HEK293 (cell line): Measurements from ENCODE around the gene BRD3.

Experiments
- CTCF ChIA-PET: fragments of 350-600 bp; formaldehyde crosslinking; extraction: SDS; loops from one replicate; lab custom pipeline; 2021; ENCODE audit warnings: antibody characterized with exemption; lab: Yijun Ruan, JAX
- POLR2A ChIA-PET: fragments of 300-600 bp; formaldehyde crosslinking; extraction: SDS; loops from one replicate; lab custom pipeline; 2020; ENCODE audit warnings: antibody characterized with exemption, inconsistent platforms; lab: Yijun Ruan, JAX
- H3K27ac ChIP-seq: fragments of 200-500 bp; sonication (Bioruptor generic); 2 replicates; pipeline ENCODE4 v1.5.1; 2014; ENCODE audit warnings: low read depth, low read length, control low read depth, inconsistent platforms; ENCODE audit errors: extremely low read depth
- H3K36me3 ChIP-seq, 2 experiments: fragments of 200-500 bp in 1 of 2; sonication (Bioruptor generic) in 1 of 2; 1 replicate in 1 of 2; 2 replicates in 1 of 2; pipeline ENCODE4 v1.5.1; 2014 to 2017; ENCODE audit warnings: inconsistent platforms in 2 of 2, low read length in 2 of 2; ENCODE audit not compliant: control insufficient read depth in 2 of 2, insufficient read depth in 1 of 2
- H3K4me1 ChIP-seq: fragments of 200-500 bp; sonication (Bioruptor generic); 2 replicates; pipeline ENCODE4 v1.5.1; 2014; ENCODE audit warnings: mild to moderate bottlenecking, low read length, inconsistent platforms; ENCODE audit not compliant: control insufficient read depth, insufficient read depth
- H3K4me3 ChIP-seq: 2 replicates; pipeline ENCODE4 v1.5.1; 2011; ENCODE audit warnings: low read depth, mild to moderate bottlenecking, control low read depth, low read length, moderate library complexity
- H3K9me3 ChIP-seq: fragments of 200-500 bp; sonication (Bioruptor generic); 2 replicates; pipeline ENCODE4 v1.5.1; 2014; ENCODE audit warnings: low read depth, low read length, inconsistent platforms; ENCODE audit not compliant: control insufficient read depth, insufficient read depth
- AEBP2 ChIP-seq: fragments of 450-650 bp; formaldehyde crosslinking; IDR thresholded peaks from 2 replicates; pipeline ENCODE4 v1.5.1; 2016; ENCODE audit warnings: missing biosample characterization, missing genetic modification characterization, borderline replicate concordance
- KLF17 ChIP-seq: fragments of 450-650 bp; formaldehyde crosslinking; IDR thresholded peaks from 2 replicates; pipeline ENCODE4 v1.5.1; 2016; ENCODE audit warnings: missing biosample characterization, missing genetic modification characterization
- MZF1 ChIP-seq: fragments of 450-650 bp; formaldehyde crosslinking; IDR thresholded peaks from 2 replicates; pipeline ENCODE4 v1.5.1; 2017; ENCODE audit warnings: missing biosample characterization, missing genetic modification characterization, borderline replicate concordance
- REST ChIP-seq: fragments of 450-650 bp; formaldehyde crosslinking; IDR thresholded peaks from 2 replicates; pipeline ENCODE4 v1.5.1; 2016; ENCODE audit warnings: missing biosample characterization, missing genetic modification characterization
- SCRT1 ChIP-seq: fragments of 450-650 bp; formaldehyde crosslinking; IDR thresholded peaks from 2 replicates; pipeline ENCODE4 v1.5.1; 2016; ENCODE audit warnings: missing biosample characterization, missing genetic modification characterization, borderline replicate concordance
- SP2 ChIP-seq: fragments of 450-650 bp; formaldehyde crosslinking; IDR thresholded peaks from 2 replicates; pipeline ENCODE4 v1.5.1; 2016; ENCODE audit warnings: missing biosample characterization, missing genetic modification characterization
- ZFHX2 ChIP-seq: fragments of 450-650 bp; formaldehyde crosslinking; conservative IDR thresholded peaks from 2 replicates; pipeline ENCODE4 v1.5.1; 2016; ENCODE audit warnings: missing biosample characterization, missing genetic modification characterization
- ZNF10 ChIP-seq: fragments of 450-650 bp; formaldehyde crosslinking; IDR thresholded peaks from 2 replicates; pipeline ENCODE4 v1.5.1; 2017; ENCODE audit warnings: missing biosample characterization, missing genetic modification characterization
- ZNF16 ChIP-seq: fragments of 450-650 bp; formaldehyde crosslinking; IDR thresholded peaks from 2 replicates; pipeline ENCODE4 v1.5.1; 2016; ENCODE audit warnings: low read depth, missing biosample characterization, missing genetic modification characterization
- ZNF202 ChIP-seq: fragments of 450-650 bp; formaldehyde crosslinking; IDR thresholded peaks from 2 replicates; pipeline ENCODE4 v1.5.1; 2016; ENCODE audit warnings: missing biosample characterization, missing genetic modification characterization, borderline replicate concordance
- ZNF433 ChIP-seq: fragments of 450-650 bp; formaldehyde crosslinking; IDR thresholded peaks from 2 replicates; pipeline ENCODE4 v1.5.1; 2016; ENCODE audit warnings: missing biosample characterization, missing genetic modification characterization, low read depth
- ZNF544 ChIP-seq: fragments of 450-650 bp; formaldehyde crosslinking; IDR thresholded peaks from 2 replicates; pipeline ENCODE4 v1.5.0; 2017; ENCODE audit warnings: missing biosample characterization, missing genetic modification characterization
- ZNF548 ChIP-seq: fragments of 450-650 bp; formaldehyde crosslinking; IDR thresholded peaks from 2 replicates; pipeline ENCODE4 v1.5.1; 2016; ENCODE audit warnings: missing biosample characterization, missing genetic modification characterization
- ZNF600 ChIP-seq: fragments of 450-650 bp; formaldehyde crosslinking; IDR thresholded peaks from 2 replicates; pipeline ENCODE4 v1.5.1; 2016; ENCODE audit warnings: missing biosample characterization, missing genetic modification characterization
- ZNF621 ChIP-seq: fragments of 450-650 bp; formaldehyde crosslinking; IDR thresholded peaks from 2 replicates; pipeline ENCODE4 v1.5.1; 2017; ENCODE audit warnings: missing biosample characterization, missing genetic modification characterization
- ZNF768 ChIP-seq: fragments of 450-650 bp; formaldehyde crosslinking; IDR thresholded peaks from 2 replicates; pipeline ENCODE4 v1.5.1; 2018; ENCODE audit warnings: missing biosample characterization, mild to moderate bottlenecking, missing genetic modification characterization
- ZNF776 ChIP-seq: fragments of 450-650 bp; formaldehyde crosslinking; IDR thresholded peaks from 2 replicates; pipeline ENCODE4 v1.5.0; 2017; ENCODE audit warnings: missing biosample characterization, missing genetic modification characterization, borderline replicate concordance
- ZNF777 ChIP-seq: fragments of 450-650 bp; formaldehyde crosslinking; IDR thresholded peaks from 2 replicates; pipeline ENCODE4 v1.5.1; 2017; ENCODE audit warnings: missing biosample characterization, missing genetic modification characterization, borderline replicate concordance
- TF ChIP-seq, protein P1 (sequence below): fragments of 450-650 bp; formaldehyde crosslinking; IDR thresholded peaks from 2 replicates; pipeline ENCODE4 v1.5.1; 2016; ENCODE audit warnings: missing biosample characterization, missing genetic modification characterization

Gene BRD3

GRCh38 chr9:134048582-134048968 is 19.3 kb downstream of the BRD3 start:
- Histone ChIP-seq H3K9me3 (no peaks in the 10 kb centered on the region), H3K4me3 (no peak overlapping the region)
- TF ChIP-seq MZF1 (no peak), ZNF600 (tag by site-specific recombination) (no peak), AEBP2 (tag by site-specific recombination) (no peak), ZNF621 (tag by site-specific recombination) (no peak), ZNF433 (tag by site-specific recombination) (no peak), SCRT1 (tag by site-specific recombination) (no peak), ZFHX2 (tag by site-specific recombination) (no peak), SP2 (tag by site-specific recombination) (no peak), ZNF544 (tag by site-specific recombination) (no peak), REST (tag by site-specific recombination) (no peak), ZNF16 (tag by site-specific recombination) (no peak), KLF17 (tag by site-specific recombination) (no peak), ZNF776 (no peak), ZNF768 (no peak), ZNF777 (no peak), ZNF10 (no peak), ZNF202 (tag by site-specific recombination) (no peak), ZNF548 (tag by site-specific recombination) (no peak)
- TF ChIP-seq, protein P1, sequence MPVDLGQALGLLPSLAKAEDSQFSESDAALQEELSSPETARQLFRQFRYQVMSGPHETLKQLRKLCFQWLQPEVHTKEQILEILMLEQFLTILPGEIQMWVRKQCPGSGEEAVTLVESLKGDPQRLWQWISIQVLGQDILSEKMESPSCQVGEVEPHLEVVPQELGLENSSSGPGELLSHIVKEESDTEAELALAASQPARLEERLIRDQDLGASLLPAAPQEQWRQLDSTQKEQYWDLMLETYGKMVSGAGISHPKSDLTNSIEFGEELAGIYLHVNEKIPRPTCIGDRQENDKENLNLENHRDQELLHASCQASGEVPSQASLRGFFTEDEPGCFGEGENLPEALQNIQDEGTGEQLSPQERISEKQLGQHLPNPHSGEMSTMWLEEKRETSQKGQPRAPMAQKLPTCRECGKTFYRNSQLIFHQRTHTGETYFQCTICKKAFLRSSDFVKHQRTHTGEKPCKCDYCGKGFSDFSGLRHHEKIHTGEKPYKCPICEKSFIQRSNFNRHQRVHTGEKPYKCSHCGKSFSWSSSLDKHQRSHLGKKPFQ (tag by site-specific recombination), result no peak
- TF ChIP-seq, all 188 proteins: peak for 0
- ChIA-PET CTCF (no interaction called here), POLR2A (no interaction called here)
- Histone ChIP-seq H3K36me3 (peaks cover 4 to 98% of the 10 kb centered on the region in 2 experiments; a peak in 2 of 3 replicates), H3K4me1 (no peaks in the 10 kb centered on the region), H3K27ac (no peak overlapping the region)
